HG03045 (cell line): ENCODE data around the gene EML3.
"Not testable (repeated sequence)": the region's sequence is repeated elsewhere in the genome, so short reads cannot be mapped to it uniquely, and the experiment has no call there.

Source experiments
- ATAC-seq: cut with Tn5 transposase; IDR thresholded peaks from one replicate; pipeline ENCODE4 v1.9.1; 2021; ENCODE audit warnings: mild to moderate bottlenecking, moderate library complexity; ENCODE audit not compliant: unreplicated experiment

EML3 gene, protein sequence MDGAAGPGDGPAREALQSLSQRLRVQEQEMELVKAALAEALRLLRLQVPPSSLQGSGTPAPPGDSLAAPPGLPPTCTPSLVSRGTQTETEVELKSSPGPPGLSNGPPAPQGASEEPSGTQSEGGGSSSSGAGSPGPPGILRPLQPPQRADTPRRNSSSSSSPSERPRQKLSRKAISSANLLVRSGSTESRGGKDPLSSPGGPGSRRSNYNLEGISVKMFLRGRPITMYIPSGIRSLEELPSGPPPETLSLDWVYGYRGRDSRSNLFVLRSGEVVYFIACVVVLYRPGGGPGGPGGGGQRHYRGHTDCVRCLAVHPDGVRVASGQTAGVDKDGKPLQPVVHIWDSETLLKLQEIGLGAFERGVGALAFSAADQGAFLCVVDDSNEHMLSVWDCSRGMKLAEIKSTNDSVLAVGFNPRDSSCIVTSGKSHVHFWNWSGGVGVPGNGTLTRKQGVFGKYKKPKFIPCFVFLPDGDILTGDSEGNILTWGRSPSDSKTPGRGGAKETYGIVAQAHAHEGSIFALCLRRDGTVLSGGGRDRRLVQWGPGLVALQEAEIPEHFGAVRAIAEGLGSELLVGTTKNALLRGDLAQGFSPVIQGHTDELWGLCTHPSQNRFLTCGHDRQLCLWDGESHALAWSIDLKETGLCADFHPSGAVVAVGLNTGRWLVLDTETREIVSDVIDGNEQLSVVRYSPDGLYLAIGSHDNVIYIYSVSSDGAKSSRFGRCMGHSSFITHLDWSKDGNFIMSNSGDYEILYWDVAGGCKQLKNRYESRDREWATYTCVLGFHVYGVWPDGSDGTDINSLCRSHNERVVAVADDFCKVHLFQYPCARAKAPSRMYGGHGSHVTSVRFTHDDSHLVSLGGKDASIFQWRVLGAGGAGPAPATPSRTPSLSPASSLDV

DNA sequence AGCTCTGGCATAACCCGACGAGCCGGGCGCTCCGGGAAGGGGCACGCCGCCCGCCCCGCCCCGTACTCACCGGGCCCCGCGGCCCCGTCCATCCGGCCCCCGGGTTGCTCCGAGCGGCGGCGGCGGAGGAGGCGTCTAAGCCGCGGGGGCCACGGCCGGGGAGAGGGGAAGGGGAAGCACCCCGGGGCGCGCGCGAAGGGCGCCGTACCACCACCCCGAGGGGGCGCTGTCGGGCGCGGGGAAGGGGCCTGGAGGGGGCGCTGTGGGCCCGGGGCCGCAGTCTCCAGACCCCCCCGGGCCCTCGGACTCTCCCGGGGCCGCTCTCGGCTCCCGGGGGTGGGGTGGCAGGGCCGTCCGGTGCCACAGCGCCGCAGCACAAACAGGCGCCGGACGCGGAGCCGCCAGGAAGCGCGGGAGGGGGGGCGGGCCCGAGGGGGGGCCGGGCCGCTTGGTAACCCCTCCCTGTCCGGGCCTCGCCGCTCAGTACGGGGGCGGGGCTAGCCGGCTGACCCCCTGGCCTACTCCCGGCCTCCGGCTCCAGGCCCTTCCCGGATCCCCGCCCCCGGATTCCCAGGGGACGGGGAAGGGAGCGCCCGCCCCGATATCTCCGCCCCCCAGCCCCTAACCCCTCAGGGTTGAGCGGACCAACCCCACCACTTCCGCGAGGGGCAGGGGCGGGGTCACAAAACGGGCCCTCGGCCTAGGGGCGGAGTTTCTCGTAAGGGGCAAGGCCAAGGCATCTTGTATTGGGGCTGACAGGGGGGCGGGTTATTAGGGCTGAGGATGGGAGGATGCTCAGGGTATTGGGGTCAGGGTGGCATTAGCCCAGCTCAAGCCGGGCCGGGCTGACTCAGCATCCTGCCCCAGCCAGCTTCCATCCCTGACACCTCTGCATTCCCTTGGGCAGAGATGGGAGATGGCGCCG lies at the start of gene EML3, which contains the start of gene ROM1:
TSS of gene EML3 (minus strand) at position 410 of the 925 bp plus-strand sequence. CDS start at position 92, 318 bp downstream.
TSS of gene ROM1 (plus strand) at position 892 of the 925 bp plus-strand sequence. CDS start at position 917, 25 bp downstream.
- peak; percentile 66 for ATAC-seq

DNA sequence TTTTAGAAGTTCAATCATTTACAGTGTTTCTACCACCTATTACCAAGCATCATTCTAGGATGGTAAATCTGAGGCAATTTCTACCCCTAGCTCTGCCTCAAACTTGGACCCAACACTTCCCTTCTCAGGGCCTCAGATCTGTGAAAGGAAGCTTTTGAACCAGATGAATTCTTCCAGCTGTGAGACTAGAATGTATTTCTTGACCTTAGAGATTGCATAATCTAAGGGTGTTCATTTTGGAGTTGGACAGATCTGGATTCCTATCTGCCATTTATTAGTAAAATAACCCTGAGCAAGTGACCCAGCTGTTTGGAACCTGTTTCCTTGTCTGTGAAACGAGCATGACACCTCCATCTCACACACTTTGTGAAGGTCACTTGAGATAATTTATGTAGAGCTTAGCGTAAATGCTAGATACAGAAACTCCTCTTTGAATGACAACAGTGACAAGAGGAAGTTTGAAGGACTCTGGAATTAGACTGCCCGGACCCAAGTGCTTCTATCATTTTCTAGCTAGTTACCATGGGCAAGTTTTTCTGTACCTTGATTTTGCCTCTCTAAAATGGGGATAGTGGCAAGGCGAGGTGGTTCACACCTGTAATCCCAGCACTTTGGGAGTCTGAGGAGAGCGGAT lies 44.3 kb upstream of the EML3 start:
- ATAC-seq, result no peak

DNA sequence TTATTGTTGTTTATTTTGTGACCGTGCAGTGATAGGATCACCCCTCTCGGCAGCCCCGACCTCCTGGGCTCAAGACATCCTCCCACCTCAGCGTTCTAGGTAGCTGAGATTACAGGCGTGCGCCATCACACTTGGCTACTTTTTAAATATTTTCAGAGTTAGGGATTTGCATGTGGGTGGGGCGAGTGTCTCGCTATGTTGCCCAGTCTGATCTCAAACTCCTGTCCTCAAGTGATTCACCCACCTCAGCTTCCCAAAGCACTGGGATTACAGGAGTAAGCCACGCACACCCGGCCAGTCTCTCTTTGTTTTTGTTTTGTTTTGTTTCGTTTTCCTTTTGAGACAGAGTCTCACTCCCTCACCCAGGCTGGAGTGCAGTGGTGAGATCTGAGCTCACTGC lies 41.7 kb upstream of the EML3 start:
- no peak for ATAC-seq

DNA sequence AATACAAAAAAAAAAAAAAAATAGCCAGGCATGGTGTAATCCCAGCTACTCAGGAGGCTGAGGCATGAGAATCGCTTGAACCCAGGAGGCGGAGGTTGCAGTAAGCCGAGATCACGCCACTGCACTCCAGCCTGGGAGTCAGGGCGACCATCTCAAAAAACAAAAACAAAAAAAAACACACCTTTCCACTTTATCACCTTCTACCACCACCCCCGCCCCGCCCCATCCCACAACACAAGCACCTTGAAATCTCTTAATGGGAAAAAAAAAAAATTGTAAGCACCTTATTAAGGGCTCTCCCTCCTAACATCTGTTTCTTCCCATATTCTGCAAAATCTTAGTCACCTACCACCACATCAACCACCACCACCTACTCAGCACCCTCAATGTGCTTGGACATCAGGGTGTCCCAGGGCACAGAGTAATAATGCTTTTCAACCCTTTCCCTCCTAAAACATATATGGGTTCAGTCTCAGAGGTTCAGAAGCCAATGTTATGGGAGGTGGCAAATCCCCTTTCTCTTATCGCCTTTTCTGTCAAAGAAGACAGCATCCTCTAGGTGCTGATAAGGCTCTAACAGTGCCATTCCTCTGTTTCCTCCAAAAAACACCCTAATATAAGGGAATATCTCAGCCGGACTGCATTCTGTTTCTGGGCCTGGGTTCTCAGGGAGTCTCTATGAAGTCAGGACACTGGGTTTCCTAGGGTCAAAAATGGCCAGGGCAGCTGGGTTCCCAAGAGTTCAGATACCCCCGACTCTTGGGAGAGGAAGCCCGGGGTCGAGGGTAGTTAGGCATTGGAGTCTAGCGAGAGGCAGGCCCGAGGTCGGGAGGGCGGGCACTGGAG lies 39.8 kb upstream of the EML3 start:
- ATAC-seq, result peak; percentile 9

DNA sequence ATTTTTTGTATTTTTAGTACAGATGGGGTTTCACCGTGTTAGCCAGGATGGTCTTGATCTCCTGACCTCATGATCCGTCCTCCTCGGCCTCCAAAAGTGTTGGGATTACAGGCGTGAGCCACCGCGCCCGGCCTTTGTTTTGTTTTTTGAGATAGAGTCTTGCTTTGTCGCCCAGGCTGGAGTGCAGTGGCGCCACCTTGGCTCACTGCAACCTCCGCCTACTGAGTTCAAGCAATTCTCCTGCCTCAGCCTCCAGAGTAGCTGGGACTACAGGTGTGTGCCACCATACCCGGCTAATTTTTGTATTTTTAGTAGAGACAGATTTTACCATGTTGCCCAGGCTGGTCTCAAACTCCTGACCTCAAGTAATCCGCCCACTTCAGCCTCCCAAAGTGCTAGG lies 37.7 kb upstream of the EML3 start:
- not testable (repeated sequence) for ATAC-seq

DNA sequence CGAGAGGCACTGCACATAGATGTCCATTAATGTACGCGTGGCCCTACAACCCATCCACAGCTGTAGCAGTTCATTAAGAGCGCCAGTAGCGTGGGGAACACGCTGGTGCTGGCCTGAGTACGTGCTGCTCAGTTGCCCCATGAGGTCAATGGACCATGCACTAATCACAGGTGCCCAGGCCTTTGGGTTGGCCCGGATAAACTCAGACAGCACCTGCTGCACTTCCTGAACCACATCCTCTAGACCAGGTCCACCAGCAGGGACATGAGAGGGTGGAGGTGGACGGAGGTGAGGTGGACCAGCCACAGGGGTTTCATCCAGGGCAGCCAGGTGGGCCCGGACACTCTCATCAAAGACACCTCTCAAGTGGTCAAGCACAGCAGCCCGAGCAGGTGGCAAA lies 36.9 kb upstream of the EML3 start:
- no peak for ATAC-seq

DNA sequence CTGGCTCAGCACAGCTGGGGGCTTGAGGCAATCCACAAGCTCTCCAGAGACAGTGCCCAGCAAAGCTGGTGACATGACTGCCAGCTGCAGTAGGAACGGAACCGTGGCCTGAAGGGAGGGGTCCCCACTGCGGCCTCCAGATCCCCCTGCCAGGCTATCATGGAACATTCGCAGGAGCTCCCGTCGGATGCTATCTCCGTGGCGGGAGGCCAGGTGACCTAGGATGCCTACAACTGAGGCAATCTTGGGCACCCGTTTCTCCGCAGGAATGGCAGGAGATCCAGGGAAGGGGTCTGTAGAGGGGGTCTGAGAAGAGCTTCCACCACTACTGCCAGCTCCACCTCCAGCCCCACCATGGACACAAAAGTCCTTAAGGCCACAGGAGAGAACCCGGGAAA lies 36.4 kb upstream of the EML3 start:
- no peak for ATAC-seq

DNA sequence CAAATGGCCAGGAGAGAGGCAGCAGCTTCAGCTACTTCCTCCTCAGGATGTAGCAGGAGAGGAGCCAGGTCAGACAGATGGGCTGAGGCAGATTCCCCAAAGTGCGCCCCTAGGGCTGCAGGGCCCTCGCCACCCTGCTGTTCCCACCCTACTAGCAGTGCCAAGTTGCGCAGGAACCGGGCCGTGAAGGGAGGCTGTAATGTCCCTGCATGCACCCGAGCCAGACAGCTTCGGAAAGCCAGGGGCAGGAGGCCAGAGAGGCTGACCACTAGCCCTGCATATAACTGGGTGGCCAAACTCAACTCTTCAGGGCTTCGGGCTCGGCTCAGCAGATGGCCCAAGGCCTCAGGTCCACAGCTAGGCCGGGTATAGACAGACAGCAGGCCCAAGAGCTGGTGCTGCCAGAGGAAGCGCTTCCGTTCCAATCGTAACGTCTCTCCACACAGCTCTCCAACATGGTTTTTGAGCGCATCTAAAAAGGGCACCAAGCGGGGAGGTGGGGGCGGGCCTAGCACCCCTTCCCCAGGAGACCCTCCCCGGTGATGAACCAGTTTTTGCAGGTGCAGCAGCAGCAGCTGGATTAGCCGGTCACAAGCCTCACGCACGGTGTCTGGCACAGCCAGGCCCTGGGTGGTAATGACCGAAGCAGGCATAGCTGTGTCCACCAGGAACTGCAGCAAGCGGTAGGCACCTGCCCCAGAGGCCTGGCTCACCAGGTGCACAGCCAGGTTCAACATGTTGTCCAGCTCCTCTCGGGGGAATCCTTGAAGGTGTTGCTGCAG lies 35.8 kb upstream of the EML3 start:
- ATAC-seq, result no peak

DNA sequence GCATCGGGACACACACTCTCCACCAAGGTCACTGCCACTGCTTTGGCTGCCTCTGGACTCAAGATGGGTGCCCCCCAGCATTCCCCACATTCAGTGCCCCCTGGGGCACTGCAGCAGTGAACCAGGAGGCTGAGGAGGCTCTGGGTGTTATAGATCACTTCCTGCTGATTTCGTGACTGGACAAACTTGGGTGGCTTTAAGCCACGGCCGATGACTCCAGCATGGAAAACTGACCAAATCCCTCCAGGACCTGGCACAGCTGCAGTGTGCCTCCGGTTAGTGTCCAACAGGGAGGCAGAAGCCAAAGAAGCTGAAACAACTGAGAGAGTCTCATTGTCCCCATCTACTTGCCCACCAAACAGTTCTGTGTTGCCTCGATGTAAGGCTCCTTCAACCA lies 35.0 kb upstream of the EML3 start:
- no peak for ATAC-seq

DNA sequence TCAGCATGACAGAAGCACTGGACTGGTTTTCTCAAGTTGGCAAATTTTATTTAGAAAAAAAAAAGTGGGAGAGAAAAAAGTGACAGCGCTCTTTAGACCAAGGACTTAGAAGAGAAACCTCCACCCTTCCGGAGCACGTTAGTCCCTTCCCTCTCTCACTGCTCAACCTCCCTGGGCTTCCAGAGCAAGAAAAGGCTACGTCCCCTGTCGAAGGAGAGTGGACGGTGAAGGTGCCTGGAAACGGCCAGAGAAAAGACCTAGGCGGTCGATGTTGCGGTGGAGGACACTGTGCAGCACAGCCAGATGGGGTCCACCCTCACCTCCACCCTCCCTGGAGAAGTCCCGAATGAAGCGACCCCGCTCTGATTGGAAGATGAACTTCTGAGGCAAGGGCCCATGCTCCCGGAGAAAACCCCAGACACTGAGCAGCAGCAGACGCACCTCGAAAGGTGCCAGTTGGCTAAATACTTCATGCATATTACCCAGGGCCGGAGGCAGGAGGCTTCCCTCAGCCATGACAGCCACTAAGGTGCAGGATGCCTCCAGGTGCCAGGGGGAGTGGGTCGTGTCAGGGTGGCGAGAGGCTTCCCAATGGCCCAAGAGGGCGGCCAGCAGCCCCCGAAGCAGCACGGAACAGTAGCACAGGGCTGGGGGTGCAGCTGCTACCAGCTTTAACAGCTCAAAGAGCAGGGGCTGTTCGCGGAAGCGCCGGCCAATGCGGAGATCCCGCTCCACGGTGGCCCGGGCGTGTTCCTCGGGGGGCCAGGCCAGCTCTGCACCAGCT lies 34.4 kb upstream of the EML3 start:
- no peak for ATAC-seq

DNA sequence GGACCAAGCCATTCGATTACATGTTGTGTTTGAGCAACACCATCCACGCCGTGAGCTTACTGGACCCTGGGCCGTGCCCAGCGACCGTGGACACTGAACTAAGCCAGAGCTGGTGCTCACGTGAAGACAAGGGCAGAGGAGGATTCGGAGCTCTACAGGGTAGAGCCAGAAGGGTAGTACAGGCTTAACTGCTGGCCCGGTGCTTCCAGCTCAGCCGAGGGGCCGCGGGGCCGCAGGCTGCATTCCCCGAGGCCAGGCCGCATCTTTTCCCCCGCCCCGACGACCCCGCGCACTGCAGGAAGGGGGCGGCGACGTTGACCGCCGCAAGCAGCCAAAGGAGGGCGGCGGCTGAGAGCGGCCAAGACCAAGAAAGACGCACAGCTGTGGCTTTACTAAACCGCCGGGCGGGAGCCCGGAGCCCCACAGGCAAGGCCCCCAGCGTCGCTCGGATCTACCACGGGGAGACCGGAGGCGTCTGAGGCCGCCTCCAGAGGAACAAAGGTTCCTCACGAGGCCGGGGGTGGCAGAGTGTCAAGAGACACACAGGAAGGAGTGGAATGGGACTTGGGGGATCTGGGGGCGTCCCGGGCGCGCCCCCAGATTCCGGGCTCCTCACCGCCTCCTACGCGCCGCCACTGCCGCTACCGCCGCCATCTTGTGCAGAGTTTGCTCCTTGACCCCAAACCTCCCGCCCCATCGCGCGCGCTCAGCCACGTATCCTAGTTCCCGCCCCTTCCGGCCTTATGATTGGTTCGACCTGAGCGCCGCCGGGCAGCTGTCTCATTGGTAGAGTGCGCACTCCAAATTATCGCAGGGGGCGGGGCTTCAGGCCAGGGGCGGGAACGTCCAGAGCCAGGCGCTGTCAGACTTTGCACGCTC lies 33.6 kb upstream of the EML3 start, which contains the start of gene GANAB:
TSS of gene GANAB (minus strand) at position 668 of the 879 bp plus-strand sequence. CDS start at position 654, 14 bp downstream.
- ATAC-seq, result peak; percentile 91

DNA sequence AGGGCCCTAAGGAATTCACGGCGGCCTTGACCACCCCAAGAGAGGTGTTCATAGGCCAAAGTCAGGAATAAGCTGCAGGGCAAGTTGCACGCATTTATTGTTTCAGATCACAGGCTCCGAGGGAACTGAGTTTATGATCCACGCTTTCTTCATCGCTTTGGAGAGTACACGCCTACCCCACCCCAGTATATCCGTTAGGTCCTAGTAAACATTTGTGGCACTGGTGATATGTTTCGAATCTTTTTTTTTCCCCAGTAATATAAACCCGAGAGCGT lies 33.0 kb upstream of the EML3 start:
- no peak for ATAC-seq

DNA sequence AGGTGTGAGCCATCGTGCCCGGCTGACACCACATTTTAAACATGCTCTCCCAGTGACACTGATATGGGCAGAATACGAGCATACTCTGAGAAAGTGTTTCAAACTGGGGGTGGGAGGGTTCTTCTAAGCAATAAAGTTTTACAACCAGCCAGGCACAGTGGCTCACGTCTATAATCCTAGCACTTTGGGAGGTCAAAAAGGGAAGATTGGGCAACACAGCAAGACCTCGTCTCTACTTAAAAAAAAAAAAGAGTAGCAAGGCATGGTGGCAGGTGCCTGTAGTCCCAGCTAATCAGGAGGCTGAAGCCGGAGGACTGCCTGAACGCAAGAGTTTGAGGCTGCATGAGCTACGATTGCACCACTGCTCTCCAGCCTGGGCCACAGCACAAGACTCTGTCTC lies 31.6 kb upstream of the EML3 start:
- ATAC-seq, result no peak

DNA sequence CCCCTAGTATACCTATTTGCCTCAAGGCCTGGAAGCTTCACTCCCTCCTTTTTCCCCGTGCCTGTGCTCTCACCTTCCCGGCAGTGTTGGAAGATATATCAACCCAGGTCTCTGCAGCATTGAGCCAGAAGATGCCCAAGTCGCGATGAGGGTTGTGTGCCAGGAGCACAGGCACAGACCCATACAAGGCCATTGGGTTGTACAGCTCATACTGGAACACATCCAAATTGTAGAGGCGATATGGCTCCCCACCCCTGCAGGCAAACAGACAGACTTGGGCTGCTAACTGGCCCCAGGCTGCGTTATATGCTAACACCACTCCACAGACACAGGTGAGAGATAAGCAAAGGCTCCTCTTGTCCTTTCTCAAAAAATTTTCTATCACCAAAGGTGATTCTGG lies 19.9 kb upstream of the EML3 start:
- no peak for ATAC-seq

DNA sequence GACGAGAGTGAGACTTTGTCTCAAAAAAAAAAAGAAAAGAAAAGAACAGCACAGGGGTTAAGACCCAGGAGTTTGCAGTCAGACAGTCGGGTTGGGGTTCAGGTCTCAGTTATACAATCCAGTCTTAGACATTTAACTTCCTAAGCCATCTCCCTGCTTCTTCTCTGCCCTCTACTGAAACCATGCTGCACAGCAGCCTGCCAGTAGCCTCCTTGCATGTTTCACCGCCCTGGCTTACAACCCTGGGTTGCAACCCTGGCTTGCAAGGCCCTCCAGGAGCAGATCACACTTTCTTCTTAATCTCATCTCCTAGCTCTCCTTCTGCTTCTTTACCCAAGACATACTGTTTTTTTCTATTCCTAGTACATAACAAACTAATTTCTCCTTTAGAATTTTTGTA lies 15.1 kb upstream of the EML3 start:
- ATAC-seq, result no peak

DNA sequence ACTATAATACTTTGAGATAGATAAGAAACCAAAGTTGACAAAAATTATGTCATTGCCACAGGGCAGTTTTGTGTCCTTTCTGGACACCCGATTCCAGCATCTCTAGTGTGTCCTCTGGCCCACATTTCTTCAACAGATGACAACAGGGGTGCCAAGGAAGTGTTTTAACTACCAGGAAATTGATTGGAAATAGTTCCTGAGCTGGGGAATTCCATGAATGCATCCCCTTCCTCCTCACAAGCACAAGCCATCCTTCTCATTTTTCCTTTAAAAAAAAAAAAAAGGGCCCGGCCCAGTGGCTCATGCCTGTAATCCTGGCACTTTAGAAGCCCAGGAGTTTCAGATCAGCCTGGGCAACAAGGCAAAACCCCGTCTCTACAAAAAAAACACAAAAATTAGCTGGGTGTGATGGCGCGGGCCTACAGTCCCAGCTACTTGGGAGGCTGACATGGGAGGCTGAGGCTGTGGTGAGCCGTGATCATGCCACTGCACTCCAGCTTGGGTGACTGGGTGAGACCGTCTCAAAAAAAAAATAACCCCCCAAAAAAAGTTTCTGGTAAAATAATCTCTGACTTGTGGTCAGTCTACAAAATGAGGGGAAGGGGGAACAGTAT lies 10.0 kb upstream of the EML3 start:
- no peak for ATAC-seq
